SK-N-SH (cell line): Measurements from ENCODE around the gene XRCC5. TPM values are rescaled to one million over a fixed set of nuclear protein-coding genes. Genes with fewer than 3 reads are reported as not detected.

ENCODE experiments used
- CTCF ChIA-PET: fragments of 300-600, 350-600 bp; formaldehyde crosslinking; extraction: SDS; loops from one replicate; lab custom pipeline; 2021; lab: Yijun Ruan, JAX
- POLR2A ChIA-PET: fragments of 350-600 bp; sonication (Branson Sonifier 250); formaldehyde crosslinking; extraction: SDS; loops from one replicate; lab custom pipeline; 2020; ENCODE audit warnings: antibody characterized with exemption, inconsistent platforms; lab: Yijun Ruan, JAX
- DNase-seq: peaks from one replicate; pipeline ENCODE4 v3.0.0; 2012
- H2AFZ ChIP-seq: fragments of 200-600 bp; sonication (generic); 2 replicates; pipeline ENCODE4 v1.8.1; 2016; ENCODE audit warnings: antibody characterized with exemption, mild to moderate bottlenecking, low read depth
- H3F3A ChIP-seq: fragments of 200-600 bp; sonication (generic); replicated peaks from 2 replicates; pipeline ENCODE3; 2016; ENCODE audit warnings: antibody characterized with exemption, mild to moderate bottlenecking; ENCODE audit not compliant: insufficient read depth
- H3K27ac ChIP-seq, 2 experiments: fragments of 200-500 bp in 1 of 2; fragments of 200-600 bp in 1 of 2; sonication (Bioruptor generic) in 1 of 2; sonication (generic), shearing (Covaris generic) in 1 of 2; 2 replicates each; pipeline versions ENCODE4 v1.5.1 to v1.6.1; 2014 to 2016; ENCODE audit warnings: low read depth in 2 of 2, inconsistent platforms in 1 of 2, low read length in 1 of 2, mild to moderate bottlenecking in 1 of 2, mixed read lengths in 1 of 2
- H3K27me3 ChIP-seq: fragments of 200-600 bp; sonication (generic), shearing (Covaris generic); 2 replicates; pipeline ENCODE4 v1.6.1; 2016; ENCODE audit warnings: mixed run types; ENCODE audit not compliant: insufficient read depth
- H3K36me3 ChIP-seq, 2 experiments: fragments of 200-500 bp in 1 of 2; fragments of 200-600 bp in 1 of 2; sonication (Bioruptor generic) in 1 of 2; sonication (generic) in 1 of 2; replicated peaks in 1 of 2; 2 replicates each; pipeline versions ENCODE3 to v1.5.1; 2014 to 2016; ENCODE audit warnings: low read length in 1 of 2, mild to moderate bottlenecking in 1 of 2; ENCODE audit not compliant: insufficient read depth in 2 of 2, control insufficient read depth in 1 of 2
- H3K4me1 ChIP-seq, 2 experiments: fragments of 200-500 bp in 1 of 2; fragments of 200-600 bp in 1 of 2; sonication (Bioruptor generic) in 1 of 2; sonication (generic), shearing (Covaris generic) in 1 of 2; 2 replicates each; pipeline versions ENCODE4 v1.5.1 to v1.6.1; 2014 to 2016; ENCODE audit warnings: low read depth in 1 of 2, low read length in 1 of 2, mixed run types in 1 of 2; ENCODE audit not compliant: insufficient read depth in 2 of 2, control insufficient read depth in 1 of 2
- H3K4me2 ChIP-seq: fragments of 200-600 bp; sonication (generic), shearing (Covaris generic); 2 replicates; pipeline ENCODE4 v1.6.1; 2017; ENCODE audit warnings: mixed run types
- H3K4me3 ChIP-seq, 2 experiments: fragments of 200-500 bp in 1 of 2; fragments of 200-600 bp in 1 of 2; sonication (Bioruptor generic) in 1 of 2; sonication (generic), shearing (Covaris generic) in 1 of 2; 2 replicates each; pipeline versions ENCODE4 v1.5.1 to v1.8.1; 2014 to 2016; ENCODE audit warnings: low read depth in 2 of 2, inconsistent platforms in 1 of 2, low read length in 1 of 2, mild to moderate bottlenecking in 1 of 2, mixed read lengths in 1 of 2, moderate library complexity in 1 of 2
- H3K79me2 ChIP-seq: fragments of 200-600 bp; sonication (generic); 2 replicates; pipeline ENCODE4 v1.8.1; 2017; ENCODE audit warnings: mild to moderate bottlenecking; ENCODE audit not compliant: insufficient read depth
- H3K9ac ChIP-seq: fragments of 200-600 bp; sonication (generic); 2 replicates; pipeline ENCODE4 v1.6.1; 2017; ENCODE audit warnings: mixed run types
- H3K9me2 ChIP-seq: fragments of 200-600 bp; sonication (generic); 2 replicates; pipeline ENCODE4 v1.6.1; 2017; ENCODE audit warnings: mixed run types
- H3K9me3 ChIP-seq: fragments of 200-600 bp; sonication (generic); 2 replicates; pipeline ENCODE4 v1.6.1; 2017; ENCODE audit warnings: mixed run types, mild to moderate bottlenecking, moderate library complexity
- H4K20me1 ChIP-seq: fragments of 200-600 bp; sonication (generic); 2 replicates; pipeline ENCODE4 v1.6.1; 2017; ENCODE audit warnings: mild to moderate bottlenecking, mixed run types; ENCODE audit not compliant: insufficient read depth
- ELF1 ChIP-seq: IDR thresholded peaks from 2 replicates; pipeline ENCODE4 v1.4.0; 2012
- EP300 ChIP-seq, 2 experiments: IDR thresholded peaks; 2 replicates each; pipeline versions ENCODE4 v1.4.0 to v1.6.1; 2012; ENCODE audit warnings: borderline replicate concordance in 1 of 2, low read depth in 1 of 2, low read length in 1 of 2
- EZH2phosphoT487 ChIP-seq: fragments of 200-600 bp; sonication (generic); IDR thresholded peaks from 2 replicates; pipeline ENCODE4 v1.6.1; 2017; ENCODE audit warnings: low read depth, mixed run types, mild to moderate bottlenecking, antibody characterized with exemption, moderate library complexity, borderline replicate concordance
- FOXJ3 ChIP-seq: sonication (generic); formaldehyde crosslinking; IDR thresholded peaks from 2 replicates; pipeline ENCODE4 v1.5.1; 2020; ENCODE audit warnings: mild to moderate bottlenecking, missing genetic modification reagents
- GATA2 ChIP-seq: sonication (generic); formaldehyde crosslinking; IDR thresholded peaks from 2 replicates; pipeline ENCODE4 v1.5.0; 2020; ENCODE audit warnings: mild to moderate bottlenecking, missing genetic modification reagents
- MEF2A ChIP-seq: IDR thresholded peaks from 2 replicates; pipeline ENCODE4 v1.4.0; 2012; ENCODE audit warnings: low read depth, borderline replicate concordance
- MXI1 ChIP-seq: IDR thresholded peaks from 2 replicates; pipeline ENCODE4 v1.6.1; 2012; ENCODE audit warnings: mild to moderate bottlenecking, low read depth, low read length, improper control_type of control experiment
- NFIC ChIP-seq: IDR thresholded peaks from 2 replicates; pipeline ENCODE4 v1.4.0; 2012; ENCODE audit warnings: borderline replicate concordance
- NRF1 ChIP-seq: IDR thresholded peaks from 2 replicates; pipeline ENCODE4 v1.6.1; 2012; ENCODE audit warnings: low read depth, mild to moderate bottlenecking, low read length
- RAD21 ChIP-seq: IDR thresholded peaks from 2 replicates; pipeline ENCODE4 v1.6.1; 2012; ENCODE audit warnings: mild to moderate bottlenecking, low read length
- RCOR1 ChIP-seq: fragments of 150-350 bp; IDR thresholded peaks from 2 replicates; pipeline ENCODE4 v1.6.1; 2017; ENCODE audit warnings: antibody characterized with exemption, low read length
- RFX5 ChIP-seq: IDR thresholded peaks from 2 replicates; pipeline ENCODE4 v1.6.1; 2012; ENCODE audit warnings: mild to moderate bottlenecking, improper control_type of control experiment, low read length
- SIN3A ChIP-seq: IDR thresholded peaks from 2 replicates; pipeline ENCODE4 v1.6.1; 2012; ENCODE audit warnings: low read depth, mild to moderate bottlenecking, low read length, moderate library complexity, borderline replicate concordance
- TAF1 ChIP-seq: IDR thresholded peaks from 2 replicates; pipeline ENCODE4 v1.6.1; 2012; ENCODE audit warnings: low read depth, mild to moderate bottlenecking, low read length, moderate library complexity, borderline replicate concordance
- TCF12 ChIP-seq: IDR thresholded peaks from 2 replicates; pipeline ENCODE4 v1.4.0; 2012
- TEAD4 ChIP-seq: IDR thresholded peaks from 2 replicates; pipeline ENCODE4 v1.4.0; 2012; ENCODE audit warnings: mild to moderate bottlenecking, borderline replicate concordance; ENCODE audit not compliant: insufficient read depth
- YY1 ChIP-seq: IDR thresholded peaks from 2 replicates; pipeline ENCODE4 v1.4.0; 2012; ENCODE audit warnings: low read depth, mild to moderate bottlenecking
- WGBS: methylation state at CpG from one replicate; pipeline ENCODE4 v1.1.6; 2017; ENCODE audit warnings: low lambda C conversion rate; 5-methylcytosine and 5-hydroxymethylcytosine counted together
- polyA plus RNA-seq, 3 experiments: library from polyadenylated mRNA; depleted of rRNA; stranded (reverse); fragments of >200 nt; gene quantifications; 2 replicates each; pipeline ENCODE4 v1.2.3, GENCODE V29; 2012
- TF ChIP-seq, protein P1 (sequence below): fragments of 200-600 bp; sonication (generic); IDR thresholded peaks from 2 replicates; pipeline ENCODE4 v1.6.1; 2017; ENCODE audit warnings: antibody characterized with exemption, mild to moderate bottlenecking, moderate library complexity

Gene XRCC5
- polyA plus RNA-seq, 1 of the 3 experiments (the other 2 are of a cell fraction): 125 TPM

DNA sequence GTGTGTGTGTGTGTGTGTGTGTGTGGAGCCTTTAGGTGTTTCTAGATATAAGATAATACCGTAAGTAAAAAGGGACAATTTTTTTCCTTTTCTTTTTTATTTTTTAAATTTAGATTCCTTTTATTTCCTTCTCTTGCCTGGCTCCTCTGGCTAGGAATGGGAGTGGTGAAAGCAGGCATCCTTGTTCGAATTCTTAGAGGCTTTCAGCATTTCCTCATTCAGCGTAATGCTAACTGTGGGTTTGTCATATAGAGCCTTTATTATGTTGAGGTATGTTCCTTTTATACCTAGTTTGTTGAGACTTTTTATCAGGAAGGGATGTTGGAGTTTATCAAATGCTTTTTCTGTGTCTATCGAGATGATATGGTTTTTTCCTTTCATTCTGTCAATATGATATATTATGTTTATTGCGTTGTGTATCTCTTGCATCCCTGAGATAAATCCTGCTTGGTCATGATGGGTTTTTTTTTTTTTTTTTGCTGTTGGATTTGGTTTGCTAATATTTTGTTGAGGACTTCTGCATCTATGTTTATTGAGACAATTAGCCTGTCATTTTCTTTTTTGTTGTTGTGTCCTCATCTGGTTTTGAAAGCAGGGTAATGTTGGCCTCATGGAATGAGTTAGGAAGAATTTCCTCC, 120.2 kb downstream of the XRCC5 start:
- H3K4me1 ChIP-seq: no peaks in the 10 kb centered on the region; a peak in 1 of 4 replicates
- H3K79me2 ChIP-seq: no peaks in the 10 kb centered on the region
- H3K9me2 ChIP-seq: no peaks in the 10 kb centered on the region
- no peaks in the 10 kb centered on the region for H3K27me3 ChIP-seq
- no peak overlapping the region for H3K9ac ChIP-seq
- no peak for DNase-seq
- H3F3A ChIP-seq: peaks cover 11% of the 10 kb centered on the region
- H3K4me3 ChIP-seq: no peak overlapping the region
- H3K4me2 ChIP-seq: no peak overlapping the region
- no peak overlapping the region for H2AFZ ChIP-seq
- peaks cover 15% of the 10 kb centered on the region; the same call in 1 of the 2 replicates for H3K9me3 ChIP-seq
- no peaks in the 10 kb centered on the region for H4K20me1 ChIP-seq
- ChIA-PET POLR2A (interaction anchor here (0.7 kb wide), 1 partner anchor 269 kb away, joined by 3 read pairs; the partner anchor contains the start of gene RPL37A), CTCF (interaction anchor here (1.4 kb wide), 1 partner anchor 33 kb away, joined by 4 read pairs; no protein-coding TSS in a partner anchor)
- WGBS: 92% methylated on average over 5 of the region's 5 CpGs
- TF ChIP-seq RAD21 (no peak), YY1 (no peak), NRF1 (no peak), FOXJ3 (no peak), RFX5 (no peak), RCOR1 (no peak), GATA2 (CRISPR knock-in tag) (no peak), SIN3A (no peak), ELF1 (no peak), MEF2A (no peak), EP300 (IDR thresholded peaks at IDR 0.05; ENCODE audit: borderline replicate concordance in 1 of 2, low read depth in 1 of 2, low read length in 1 of 2) (no peak), MXI1 (no peak), EZH2phosphoT487 (no peak), TEAD4 (no peak), TAF1 (no peak)
- peaks cover 0 to 16% of the 10 kb centered on the region in 2 experiments for H3K36me3 ChIP-seq
- no peak overlapping the region for H3K27ac ChIP-seq

DNA sequence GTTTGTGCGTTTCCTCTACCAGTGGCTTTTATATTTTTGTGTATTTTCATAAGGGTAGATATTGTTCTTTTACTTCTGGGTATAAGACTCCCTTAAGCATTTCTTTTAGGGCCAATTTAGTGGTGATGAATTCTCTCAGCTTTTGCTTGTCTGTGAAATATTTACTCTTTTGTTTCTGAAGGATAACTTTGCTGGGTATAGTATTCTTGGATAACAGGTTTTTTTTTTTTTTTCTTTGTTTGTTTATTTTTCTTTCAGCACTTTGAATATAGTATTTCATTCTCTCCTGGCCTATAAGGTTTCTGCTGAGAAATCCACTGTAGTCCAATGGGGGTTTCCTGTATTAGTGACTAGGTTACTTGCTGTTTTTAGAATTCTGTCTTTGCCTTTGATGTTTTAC, 122.7 kb downstream of the XRCC5 start:
- no peaks in the 10 kb centered on the region for H4K20me1 ChIP-seq
- ChIA-PET POLR2A (no interaction called here), CTCF (no interaction called here)
- H3K9ac ChIP-seq: no peak overlapping the region
- no peaks in the 10 kb centered on the region for H3K27me3 ChIP-seq
- peaks cover 11% of the 10 kb centered on the region for H3F3A ChIP-seq
- H3K4me1 ChIP-seq: no peaks in the 10 kb centered on the region
- peaks cover 0 to 16% of the 10 kb centered on the region in 2 experiments for H3K36me3 ChIP-seq
- no peak overlapping the region for H2AFZ ChIP-seq
- peaks cover 15% of the 10 kb centered on the region; the same call in 1 of the 2 replicates for H3K9me3 ChIP-seq
- H3K4me3 ChIP-seq: no peak overlapping the region
- H3K4me2 ChIP-seq: no peak overlapping the region
- TF ChIP-seq MEF2A: no peak
- TF ChIP-seq, protein P1, sequence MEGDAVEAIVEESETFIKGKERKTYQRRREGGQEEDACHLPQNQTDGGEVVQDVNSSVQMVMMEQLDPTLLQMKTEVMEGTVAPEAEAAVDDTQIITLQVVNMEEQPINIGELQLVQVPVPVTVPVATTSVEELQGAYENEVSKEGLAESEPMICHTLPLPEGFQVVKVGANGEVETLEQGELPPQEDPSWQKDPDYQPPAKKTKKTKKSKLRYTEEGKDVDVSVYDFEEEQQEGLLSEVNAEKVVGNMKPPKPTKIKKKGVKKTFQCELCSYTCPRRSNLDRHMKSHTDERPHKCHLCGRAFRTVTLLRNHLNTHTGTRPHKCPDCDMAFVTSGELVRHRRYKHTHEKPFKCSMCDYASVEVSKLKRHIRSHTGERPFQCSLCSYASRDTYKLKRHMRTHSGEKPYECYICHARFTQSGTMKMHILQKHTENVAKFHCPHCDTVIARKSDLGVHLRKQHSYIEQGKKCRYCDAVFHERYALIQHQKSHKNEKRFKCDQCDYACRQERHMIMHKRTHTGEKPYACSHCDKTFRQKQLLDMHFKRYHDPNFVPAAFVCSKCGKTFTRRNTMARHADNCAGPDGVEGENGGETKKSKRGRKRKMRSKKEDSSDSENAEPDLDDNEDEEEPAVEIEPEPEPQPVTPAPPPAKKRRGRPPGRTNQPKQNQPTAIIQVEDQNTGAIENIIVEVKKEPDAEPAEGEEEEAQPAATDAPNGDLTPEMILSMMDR: no peak
- no peak for TF ChIP-seq TEAD4
- TF ChIP-seq RCOR1: no peak
- TF ChIP-seq NFIC: no peak
- no peak for TF ChIP-seq EP300 (IDR thresholded peaks at IDR 0.05; ENCODE audit: borderline replicate concordance in 1 of 2, low read depth in 1 of 2, low read length in 1 of 2)
- TF ChIP-seq TCF12: no peak
- WGBS: 0% methylated on average over 1 of the region's 1 CpG
- no peaks in the 10 kb centered on the region for H3K79me2 ChIP-seq
- no peak overlapping the region for H3K27ac ChIP-seq
- H3K9me2 ChIP-seq: no peaks in the 10 kb centered on the region
- no peak for DNase-seq
